T-cell (primary cell): ENCODE results near the gene FOXR2. TPM values are rescaled to one million over a fixed set of nuclear protein-coding genes. Genes with fewer than 3 reads are reported as not detected.

Experiments used
- ATAC-seq, 4 experiments: fragments of 200-7000 bp in 3 of 4; fragments of 150-1000 bp in 1 of 4; cut with Tn5 transposase; replicated peaks in 1 of 4; 1 replicate in 3 of 4; 2 replicates in 1 of 4; pipeline ENCODE4 v1.10.0; 2021; ENCODE audit warnings: moderate library complexity in 3 of 4, mild to moderate bottlenecking in 2 of 4, moderate number of reproducible peaks in 1 of 4
- CTCF ChIA-PET, 2 donors: fragments of 300-600 bp; sonication (Branson Sonifier 250); formaldehyde crosslinking; loops; one replicate each; lab custom pipeline; 2022; ENCODE audit warnings: antibody characterized with exemption in 2 of 2; lab: Charles Lee
- POLR2A ChIA-PET, 2 donors: fragments of 300-600 bp; sonication (Branson Sonifier 250); formaldehyde crosslinking; loops; one replicate each; lab custom pipeline; 2022; ENCODE audit warnings: antibody characterized with exemption in 2 of 2; lab: Charles Lee
- DNase-seq, 35 experiments: peaks; one replicate each; pipeline versions ENCODE4 v3.0.0 to v3.0.0-alpha.2; 2013 to 2023
- H3K27ac ChIP-seq: one replicate; pipeline ENCODE4 v1.5.1; 2013; ENCODE audit warnings: low read length
- H3K27me3 ChIP-seq, 2 experiments: replicated peaks in 1 of 2; 1 replicate in 1 of 2; 2 replicates in 1 of 2; pipeline versions ENCODE4 v1.6.1 to v1.7.0; 2013; ENCODE audit warnings: low read length in 1 of 2, mixed read lengths in 1 of 2; ENCODE audit not compliant: control insufficient read depth in 2 of 2, insufficient read depth in 2 of 2; ENCODE audit errors: extremely low read depth in 1 of 2
- H3K36me3 ChIP-seq, 2 donors: 1 replicate in 1 of 2; 2 replicates in 1 of 2; pipeline versions ENCODE4 v1.6.1 to v1.7.0; 2013; ENCODE audit warnings: low read length in 1 of 2; ENCODE audit not compliant: control insufficient read depth in 2 of 2, insufficient read depth in 1 of 2; ENCODE audit errors: extremely low read depth in 1 of 2
- H3K4me1 ChIP-seq, 2 experiments: 1 replicate in 1 of 2; 2 replicates in 1 of 2; pipeline versions ENCODE4 v1.6.1 to v1.7.0; 2013; ENCODE audit warnings: low read length in 2 of 2, mixed read lengths in 1 of 2; ENCODE audit not compliant: insufficient read depth in 2 of 2, control insufficient read depth in 1 of 2; ENCODE audit errors: extremely low read depth in 1 of 2
- H3K4me3 ChIP-seq, 2 donors: 1 replicate in 1 of 2; 2 replicates in 1 of 2; pipeline versions ENCODE4 v1.5.1 to v1.7.0; 2013; ENCODE audit warnings: mild to moderate bottlenecking in 2 of 2, low read length in 1 of 2, moderate library complexity in 1 of 2; ENCODE audit not compliant: control insufficient read depth in 1 of 2; ENCODE audit errors: extremely low read depth in 1 of 2
- H3K9me3 ChIP-seq: 2 replicates; pipeline ENCODE4 v1.7.0; 2013
- H3K27ac Mint-ChIP-seq, 2 donors: one replicate each; pipeline ENCODE4 v1.8.0; 2020 to 2021; ENCODE audit warnings: mild to moderate bottlenecking in 2 of 2, mixed read lengths in 2 of 2
- H3K27me3 Mint-ChIP-seq, 2 donors: one replicate each; pipeline ENCODE4 v1.8.0; 2021 to 2022; ENCODE audit warnings: mixed read lengths in 2 of 2
- H3K36me3 Mint-ChIP-seq: one replicate; pipeline ENCODE4 v1.8.0; 2021; ENCODE audit warnings: mixed read lengths
- H3K4me1 Mint-ChIP-seq, 3 donors: one replicate each; pipeline ENCODE4 v1.8.0; 2020 to 2022; ENCODE audit warnings: mixed read lengths in 3 of 3, mild to moderate bottlenecking in 1 of 3
- H3K4me3 Mint-ChIP-seq, 3 donors: one replicate each; pipeline ENCODE4 v1.8.0; 2020 to 2022; ENCODE audit warnings: mild to moderate bottlenecking in 3 of 3, mixed read lengths in 3 of 3, moderate library complexity in 3 of 3
- H3K9me3 Mint-ChIP-seq, 3 donors: one replicate each; pipeline ENCODE4 v1.8.0; 2020 to 2022; ENCODE audit warnings: mixed read lengths in 3 of 3
- WGBS: methylation state at CpG from one replicate; pipeline ENCODE4 v1.1.5; 2013; ENCODE audit warnings: missing lambda C conversion rate; ENCODE audit not compliant: insufficient coverage; 5-methylcytosine and 5-hydroxymethylcytosine counted together
- total RNA-seq, 35 experiments: library from RNA in 6 of 35; stranded (reverse) in 6 of 35; fragments of 120-200 nt in 1 of 35; gene quantifications; one replicate each; pipeline versions ENCODE4 v1.2.1 to v1.2.4 and lab custom pipeline; 2013 to 2026

The FOXR2 gene
- total RNA-seq, 5 donors from 2014 or later (not counting 1 experiment from before 2014, with no cell fraction given) = not detected

- Mint-ChIP-seq H3K4me1 (no peaks in the 10 kb centered on the region), H3K27ac (no peak overlapping the region), H3K4me3 (no peak overlapping the region), H3K36me3 (peaks cover 3% of the 10 kb centered on the region), H3K27me3 (peaks cover 0 to 32% of the 10 kb centered on the region in 2 donors), H3K9me3 (peaks cover 0 to 3% (median 0%) of the 10 kb centered on the region in 3 donors)
- Histone ChIP-seq H3K36me3 (no peaks in the 10 kb centered on the region), H3K9me3 (no peaks in the 10 kb centered on the region), H3K4me3 (no peak overlapping the region), H3K4me1 (no peaks in the 10 kb centered on the region), H3K27me3 (no peaks in the 10 kb centered on the region), H3K27ac (no peak overlapping the region)
- no CpG with 5 or more reads among the region's 2 CpGs for WGBS
- ChIA-PET CTCF (no interaction called here), POLR2A (no interaction called here)
- ATAC-seq (no peak), DNase-seq (no peak)
These were observed 3.7 kb upstream of the FOXR2 start for GRCh38 chrX:55619547-55619946.

- Histone ChIP-seq H3K36me3 (no peaks in the 10 kb centered on the region), H3K4me3 (no peak overlapping the region), H3K27ac (no peak overlapping the region), H3K9me3 (no peaks in the 10 kb centered on the region), H3K27me3 (no peaks in the 10 kb centered on the region), H3K4me1 (no peaks in the 10 kb centered on the region)
- WGBS = 81% methylated on average over 3 of the region's 5 CpGs
- Mint-ChIP-seq H3K27me3 (peaks cover 2 to 39% of the 10 kb centered on the region in 2 donors), H3K27ac (no peak overlapping the region), H3K4me3 (no peak overlapping the region), H3K9me3 (peaks cover 0 to 3% (median 0%) of the 10 kb centered on the region in 3 donors), H3K4me1 (no peaks in the 10 kb centered on the region), H3K36me3 (peaks cover 3% of the 10 kb centered on the region)
- no peak for ATAC-seq
- no peak for DNase-seq
- ChIA-PET CTCF (no interaction called here), POLR2A (no interaction called here)
These were observed 1.2 kb downstream of the FOXR2 start for GRCh38 chrX:55624403-55624802.

- Histone ChIP-seq H3K36me3 (no peaks in the 10 kb centered on the region), H3K27me3 (no peaks in the 10 kb centered on the region), H3K4me3 (no peak overlapping the region), H3K9me3 (no peaks in the 10 kb centered on the region), H3K27ac (no peak overlapping the region), H3K4me1 (no peaks in the 10 kb centered on the region)
- ChIA-PET CTCF (no interaction called here), POLR2A (no interaction called here)
- no peak overlapping the region for H3K27ac Mint-ChIP-seq
- H3K36me3 Mint-ChIP-seq = no peaks in the 10 kb centered on the region
- no CpG with 5 or more reads among the region's 8 CpGs for WGBS
- H3K9me3 Mint-ChIP-seq = no peaks in the 10 kb centered on the region
- DNase-seq = no peak
- H3K27me3 Mint-ChIP-seq = peaks cover 0 to 8% of the 10 kb centered on the region in 2 donors
- H3K4me3 Mint-ChIP-seq = no peak overlapping the region
- ATAC-seq = no peak
- H3K4me1 Mint-ChIP-seq = no peaks in the 10 kb centered on the region
These were observed 12.9 kb downstream of the FOXR2 start for GRCh38 chrX:55636109-55636508.

GRCh38 chrX:55638933-55639332 is 15.7 kb downstream of the FOXR2 start:
- H3K36me3 Mint-ChIP-seq = no peaks in the 10 kb centered on the region
- CTCF ChIA-PET = no interaction called here
- H3K4me1 Mint-ChIP-seq = no peaks in the 10 kb centered on the region
- Histone ChIP-seq H3K27me3 (no peaks in the 10 kb centered on the region), H3K4me1 (no peaks in the 10 kb centered on the region), H3K4me3 (no peak overlapping the region), H3K9me3 (no peaks in the 10 kb centered on the region), H3K36me3 (no peaks in the 10 kb centered on the region), H3K27ac (no peak overlapping the region)
- H3K4me3 Mint-ChIP-seq = no peak overlapping the region
- H3K27ac Mint-ChIP-seq = no peak overlapping the region
- no peaks in the 10 kb centered on the region for H3K9me3 Mint-ChIP-seq
- POLR2A ChIA-PET = no interaction called here
- DNase-seq (no peak), ATAC-seq (no peak)
- WGBS = no CpG with 5 or more reads among the region's 1 CpG
- peaks cover 0 to 10% of the 10 kb centered on the region in 2 donors for H3K27me3 Mint-ChIP-seq

- Mint-ChIP-seq H3K4me1 (no peaks in the 10 kb centered on the region), H3K9me3 (no peaks in the 10 kb centered on the region), H3K27ac (no peak overlapping the region), H3K27me3 (peaks cover 0 to 16% of the 10 kb centered on the region in 2 donors), H3K4me3 (no peak overlapping the region), H3K36me3 (no peaks in the 10 kb centered on the region)
- H3K4me3 ChIP-seq = no peak overlapping the region
- ChIA-PET POLR2A (no interaction called here), CTCF (no interaction called here)
- no peaks in the 10 kb centered on the region for H3K36me3 ChIP-seq
- H3K4me1 ChIP-seq = no peaks in the 10 kb centered on the region
- no peaks in the 10 kb centered on the region for H3K27me3 ChIP-seq
- no peak overlapping the region for H3K27ac ChIP-seq
- no CpG with 5 or more reads among the region's 4 CpGs for WGBS
- no peaks in the 10 kb centered on the region for H3K9me3 ChIP-seq
- ATAC-seq (no peak), DNase-seq (no peak)
These were observed 17.7 kb downstream of the FOXR2 start for GRCh38 chrX:55640854-55641253.

GRCh38 chrX:55648434-55648833 is 25.2 kb downstream of the FOXR2 start:
- DNase-seq = no peak
- no peaks in the 10 kb centered on the region for H3K9me3 ChIP-seq
- Mint-ChIP-seq H3K4me1 (peaks cover 0 to 10% (median 2%) of the 10 kb centered on the region in 3 donors), H3K36me3 (no peaks in the 10 kb centered on the region), H3K27ac (no peak overlapping the region), H3K9me3 (no peaks in the 10 kb centered on the region), H3K27me3 (peaks cover 0 to 21% of the 10 kb centered on the region in 2 donors), H3K4me3 (no peak overlapping the region)
- H3K36me3 ChIP-seq = no peaks in the 10 kb centered on the region
- no peak overlapping the region for H3K4me3 ChIP-seq
- ChIA-PET CTCF (no interaction called here), POLR2A (no interaction called here)
- no peak for ATAC-seq
- no CpG with 5 or more reads among the region's 5 CpGs for WGBS
- H3K27ac ChIP-seq = no peak overlapping the region
- H3K4me1 ChIP-seq = peaks cover 0 to 2% of the 10 kb centered on the region in 2 experiments
- peaks cover 0 to 2% of the 10 kb centered on the region in 2 experiments for H3K27me3 ChIP-seq

- CTCF ChIA-PET = no interaction called here
- peaks cover 0 to 5% (median 2%) of the 10 kb centered on the region in 3 donors for H3K4me1 Mint-ChIP-seq
- WGBS = 50% methylated on average over 1 of the region's 2 CpGs
These were observed 36.7 kb downstream of the FOXR2 start for GRCh38 chrX:55659931-55660330.

More at GRCh38 chrX:55659931-55660330, 36.7 kb downstream of the FOXR2 start:
- POLR2A ChIA-PET = no interaction called here
- no peak overlapping the region for H3K4me3 ChIP-seq
- no peaks in the 10 kb centered on the region for H3K27me3 ChIP-seq
- no peak overlapping the region for H3K27ac ChIP-seq
- H3K9me3 Mint-ChIP-seq = peaks cover 0 to 4% (median 0%) of the 10 kb centered on the region in 3 donors
- DNase-seq (no peak), ATAC-seq (no peak)
- no peaks in the 10 kb centered on the region for H3K9me3 ChIP-seq
- H3K4me1 ChIP-seq = no peaks in the 10 kb centered on the region
- H3K4me3 Mint-ChIP-seq = no peak overlapping the region
- H3K36me3 Mint-ChIP-seq = no peaks in the 10 kb centered on the region
- peaks cover 0 to 26% of the 10 kb centered on the region in 2 donors for H3K27me3 Mint-ChIP-seq
- no peaks in the 10 kb centered on the region for H3K36me3 ChIP-seq
- H3K27ac Mint-ChIP-seq = no peak overlapping the region
